GM10248 (cell line): ENCODE data around the gene THUMPD2.

Source experiments
- CTCF ChIA-PET: fragments of 300-600 bp; sonication (Branson Sonifier 250); formaldehyde crosslinking; extraction: SDS; loops from one replicate; lab custom pipeline; 2021; ENCODE audit warnings: antibody characterized with exemption; lab: Yijun Ruan, JAX
- POLR2A ChIA-PET: fragments of 350-650 bp; sonication (Branson Sonifier 250); formaldehyde crosslinking; extraction: SDS; loops from one replicate; lab custom pipeline; 2020; ENCODE audit warnings: antibody characterized with exemption; lab: Yijun Ruan, JAX
- DNase-seq: peaks from one replicate; pipeline ENCODE4 v3.0.0; 2012; ENCODE audit errors: extremely low spot score
- CTCF ChIP-seq: IDR thresholded peaks from 2 replicates; pipeline ENCODE4 v1.5.1; 2012; ENCODE audit warnings: mild to moderate bottlenecking, low read depth; ENCODE audit errors: extremely low read depth, missing control alignments, control extremely low read depth

Gene THUMPD2

DNA sequence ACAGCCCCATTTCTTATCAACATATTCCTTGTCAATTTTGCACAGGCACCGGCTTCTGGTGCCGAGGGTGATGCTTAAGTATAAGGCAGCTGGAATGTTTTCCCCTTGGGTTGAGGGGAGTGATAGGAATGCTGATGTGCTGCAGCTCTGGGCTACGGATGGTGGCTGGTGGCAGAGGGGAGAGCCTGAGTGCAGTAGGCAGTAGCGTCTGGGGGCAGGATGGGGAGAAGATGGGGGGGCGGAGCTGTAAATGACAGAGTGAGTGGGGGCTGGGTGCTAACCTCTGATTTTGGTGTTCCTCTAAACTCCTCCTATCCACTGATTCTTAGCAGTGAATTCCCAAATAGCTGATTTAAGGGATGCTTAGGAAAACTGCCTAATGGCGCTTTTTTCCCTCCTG, 92.6 kb downstream of the THUMPD2 start:
- TF ChIP-seq CTCF = no peak
- ChIA-PET POLR2A (no interaction called here), CTCF (no interaction called here)
- no peak for DNase-seq
